ENCODE measurements around the gene STARD9. TPM values are rescaled to one million over a fixed set of nuclear protein-coding genes. Genes with fewer than 3 reads are reported as not detected.

The STARD9 gene
- total and polyA plus RNA-seq, 2 of the 4 experiments (the other 2 are of a cell fraction), result 2.0 to 3.2 TPM

- ATAC-seq (ENCODE audit: low read depth), result no peak
- Histone ChIP-seq H2AFZ (replicated peaks; ENCODE audit: low read length, poor library complexity) (no peak overlapping the region), H2AK5ac (ENCODE audit: low read depth, low read length) (no peak overlapping the region), H4K8ac (ENCODE audit: low read depth in 2 of 2, low read length in 2 of 2) (no peak overlapping the region), H3K27me3 (ENCODE audit: control insufficient read depth, insufficient read depth, low read length) (no peaks in the 10 kb centered on the region), H3K4me2 (ENCODE audit: low read depth, low read length) (no peak overlapping the region), H3K9me3 (ENCODE audit: control insufficient read depth, insufficient read depth, low read length) (no peaks in the 10 kb centered on the region), H3K4me3 (ENCODE audit: insufficient read depth, low read depth, low read length) (no peak overlapping the region), H2BK20ac (ENCODE audit: low read depth, low read length) (no peak overlapping the region), H3K23ac (ENCODE audit: low read depth, low read length) (no peak overlapping the region), H3K9me1 (ENCODE audit: insufficient read depth, low read length) (no peaks in the 10 kb centered on the region; the same call in 1 of the 2 replicates), H4K5ac (ENCODE audit: low read depth, low read length) (no peak overlapping the region), H3K36me3 (ENCODE audit: control insufficient read depth, insufficient read depth, low read length) (peaks cover under 1% of the 10 kb centered on the region), H2AK9ac (replicated peaks; ENCODE audit: low read depth, low read length, poor library complexity) (no peak overlapping the region), H3K4ac (ENCODE audit: low read depth, low read length) (no peak overlapping the region), H3K14ac (replicated peaks; ENCODE audit: low read depth, low read length) (no peak overlapping the region), H2BK120ac (ENCODE audit: low read depth, low read length) (no peak overlapping the region), H3K4me1 (ENCODE audit: control insufficient read depth, insufficient read depth, low read length) (peaks cover 3% of the 10 kb centered on the region; the same call in 1 of the 2 replicates), H4K91ac (ENCODE audit: insufficient read depth, low read depth, low read length) (no peak overlapping the region), H3K79me1 (ENCODE audit: low read depth in 1 of 2, low read length in 2 of 2) (peaks cover 6 to 42% of the 10 kb centered on the region in 2 experiments), H3K27ac (ENCODE audit: insufficient read depth, low read length) (no peak overlapping the region), H4K20me1 (ENCODE audit: insufficient read depth, low read length) (no peaks in the 10 kb centered on the region), H3K18ac (ENCODE audit: low read depth, low read length) (no peak overlapping the region), H2BK5ac (ENCODE audit: low read depth, low read length, poor library complexity, severe bottlenecking) (no peak overlapping the region), H3K9ac (ENCODE audit: low read depth, low read length) (no peak overlapping the region), H2BK15ac (ENCODE audit: low read depth, low read length) (no peak overlapping the region), H3K56ac (ENCODE audit: extremely low read depth, insufficient read depth, low read length) (no peak overlapping the region)
- ChIA-PET POLR2A (ENCODE audit: unreplicated experiment) (no interaction called here), CTCF (interaction anchor here (0.8 kb wide), 1 partner anchor 70 kb away, joined by 5 read pairs; no protein-coding TSS in a partner anchor)
- in situ Hi-C loops (cut with MboI; ENCODE audit: low sequenced_read_pairs) (no loop called here), intact Hi-C loops (cut with micrococcal nuclease) (no loop called here), dilution Hi-C loops (cut with HindIII; ENCODE audit: low sequenced_read_pairs, unreplicated experiment) (no loop called here)
- no peak for DNase-seq
- no TSS peak for BruUV-seq (replicated peaks)
- TF ChIP-seq MAFK (IDR thresholded peaks at IDR 0.05; ENCODE audit: low read depth, low read length) (no peak), NFE2L2 (IDR thresholded peaks at IDR 0.05; ENCODE audit: low read depth, low read length) (no peak), BHLHE40 (IDR thresholded peaks at IDR 0.05; ENCODE audit: low read depth, low read length) (no peak), RCOR1 (IDR thresholded peaks at IDR 0.05; ENCODE audit: insufficient replicate concordance, low read length) (no peak), SMC3 (IDR thresholded peaks at IDR 0.05; ENCODE audit: low read depth, low read length) (no peak), FOS (IDR thresholded peaks at IDR 0.05; ENCODE audit: low read depth, low read length) (no peak), CHD1 (IDR thresholded peaks at IDR 0.05; ENCODE audit: low read depth, low read length) (no peak), MAZ (IDR thresholded peaks at IDR 0.05; ENCODE audit: borderline replicate concordance, low read depth, low read length) (no peak), POLR2A (IDR thresholded peaks at IDR 0.05; ENCODE audit: low read depth, low read length) (no peak), RAD21 (IDR thresholded peaks at IDR 0.05; ENCODE audit: low read length) (no peak), MXI1 (IDR thresholded peaks at IDR 0.05; ENCODE audit: borderline replicate concordance, low read depth, low read length) (no peak), RFX5 (IDR thresholded peaks at IDR 0.05; ENCODE audit: low read depth, low read length) (no peak), CEBPB (IDR thresholded peaks at IDR 0.05; ENCODE audit: low read depth, low read length) (no peak), USF2 (IDR thresholded peaks at IDR 0.05; ENCODE audit: low read depth, low read length) (no peak)
- TF ChIP-seq, protein P1, sequence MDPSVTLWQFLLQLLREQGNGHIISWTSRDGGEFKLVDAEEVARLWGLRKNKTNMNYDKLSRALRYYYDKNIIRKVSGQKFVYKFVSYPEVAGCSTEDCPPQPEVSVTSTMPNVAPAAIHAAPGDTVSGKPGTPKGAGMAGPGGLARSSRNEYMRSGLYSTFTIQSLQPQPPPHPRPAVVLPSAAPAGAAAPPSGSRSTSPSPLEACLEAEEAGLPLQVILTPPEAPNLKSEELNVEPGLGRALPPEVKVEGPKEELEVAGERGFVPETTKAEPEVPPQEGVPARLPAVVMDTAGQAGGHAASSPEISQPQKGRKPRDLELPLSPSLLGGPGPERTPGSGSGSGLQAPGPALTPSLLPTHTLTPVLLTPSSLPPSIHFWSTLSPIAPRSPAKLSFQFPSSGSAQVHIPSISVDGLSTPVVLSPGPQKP (IDR thresholded peaks at IDR 0.05; ENCODE audit: borderline replicate concordance, low read depth, low read length), result no peak
- TF ChIP-seq, protein P2, sequence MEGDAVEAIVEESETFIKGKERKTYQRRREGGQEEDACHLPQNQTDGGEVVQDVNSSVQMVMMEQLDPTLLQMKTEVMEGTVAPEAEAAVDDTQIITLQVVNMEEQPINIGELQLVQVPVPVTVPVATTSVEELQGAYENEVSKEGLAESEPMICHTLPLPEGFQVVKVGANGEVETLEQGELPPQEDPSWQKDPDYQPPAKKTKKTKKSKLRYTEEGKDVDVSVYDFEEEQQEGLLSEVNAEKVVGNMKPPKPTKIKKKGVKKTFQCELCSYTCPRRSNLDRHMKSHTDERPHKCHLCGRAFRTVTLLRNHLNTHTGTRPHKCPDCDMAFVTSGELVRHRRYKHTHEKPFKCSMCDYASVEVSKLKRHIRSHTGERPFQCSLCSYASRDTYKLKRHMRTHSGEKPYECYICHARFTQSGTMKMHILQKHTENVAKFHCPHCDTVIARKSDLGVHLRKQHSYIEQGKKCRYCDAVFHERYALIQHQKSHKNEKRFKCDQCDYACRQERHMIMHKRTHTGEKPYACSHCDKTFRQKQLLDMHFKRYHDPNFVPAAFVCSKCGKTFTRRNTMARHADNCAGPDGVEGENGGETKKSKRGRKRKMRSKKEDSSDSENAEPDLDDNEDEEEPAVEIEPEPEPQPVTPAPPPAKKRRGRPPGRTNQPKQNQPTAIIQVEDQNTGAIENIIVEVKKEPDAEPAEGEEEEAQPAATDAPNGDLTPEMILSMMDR (conservative IDR thresholded peaks at IDR 0.05; ENCODE audit: low read depth, low read length), result no peak
- WGBS, 2 experiments (ENCODE audit: extremely low coverage in 2 of 2, insufficient read length in 1 of 2), result no CpG with 5 or more reads among the region's 1 CpG
Observed at GRCh38 chr15:42553554-42553953, 21.9 kb upstream of the STARD9 start.

All from IMR-90 (cell line).